OCI-LY1 (cell line): Measurements from ENCODE around the gene TTC1.

Source experiments
- H2AFZ ChIP-seq: fragments of 200-600 bp; sonication (generic), shearing (Covaris generic); 2 replicates; pipeline ENCODE4 v1.6.0; 2014; ENCODE audit warnings: antibody characterized with exemption, mild to moderate bottlenecking, low read length
- H3F3A ChIP-seq: fragments of 200-600 bp; sonication (generic), shearing (Covaris generic); 2 replicates; pipeline ENCODE4 v1.6.0; 2014; ENCODE audit warnings: mild to moderate bottlenecking, antibody characterized with exemption, low read length, moderate library complexity; ENCODE audit not compliant: insufficient read depth
- H3K27ac ChIP-seq: fragments of 200-600 bp; sonication (generic); 2 replicates; pipeline ENCODE4 v1.5.1; 2014; ENCODE audit warnings: low read length, mixed run types, mild to moderate bottlenecking, low read depth; ENCODE audit not compliant: poor library complexity, severe bottlenecking
- H3K27me3 ChIP-seq: fragments of 200-600 bp; sonication (generic); 2 replicates; pipeline ENCODE4 v1.6.0; 2014; ENCODE audit warnings: antibody characterized with exemption, mild to moderate bottlenecking, low read length, moderate library complexity; ENCODE audit not compliant: insufficient read depth
- H3K36me3 ChIP-seq: fragments of 200-600 bp; sonication (generic); 2 replicates; pipeline ENCODE4 v1.6.1; 2014; ENCODE audit warnings: mild to moderate bottlenecking, antibody characterized with exemption, low read length, moderate library complexity, mixed read lengths; ENCODE audit not compliant: insufficient read depth
- H3K4me1 ChIP-seq: fragments of 200-600 bp; sonication (generic); 2 replicates; pipeline ENCODE4 v1.5.1; 2014; ENCODE audit warnings: mild to moderate bottlenecking, low read length, moderate library complexity; ENCODE audit not compliant: insufficient read depth, severe bottlenecking
- H3K4me2 ChIP-seq: fragments of 200-600 bp; sonication (generic), shearing (Covaris generic); 2 replicates; pipeline ENCODE4 v1.6.1; 2014; ENCODE audit warnings: low read length
- H3K4me3 ChIP-seq: fragments of 200-600 bp; sonication (generic); 2 replicates; pipeline ENCODE4 v1.5.1; 2014; ENCODE audit warnings: low read length, low read depth, mild to moderate bottlenecking, mixed read lengths; ENCODE audit not compliant: poor library complexity, severe bottlenecking
- H3K79me2 ChIP-seq: fragments of 200-600 bp; shearing (Covaris generic); 2 replicates; pipeline ENCODE4 v1.6.1; 2016; ENCODE audit warnings: mixed run types, low read length, mixed read lengths; ENCODE audit not compliant: insufficient read depth
- H3K9ac ChIP-seq: fragments of 200-600 bp; sonication (generic), shearing (Covaris generic); 2 replicates; pipeline ENCODE4 v1.6.1; 2014; ENCODE audit warnings: mild to moderate bottlenecking, low read length, mixed read lengths
- H3K9me2 ChIP-seq: fragments of 200-600 bp; sonication (generic), shearing (Covaris generic); 2 replicates; pipeline ENCODE4 v1.6.1; 2014; ENCODE audit warnings: low read depth, mild to moderate bottlenecking, low read length, mixed read lengths
- H3K9me3 ChIP-seq: fragments of 200-600 bp; shearing (Covaris generic); 2 replicates; pipeline ENCODE4 v1.6.1; 2014; ENCODE audit warnings: low read length, mixed read lengths
- H4K20me1 ChIP-seq: fragments of 200-600 bp; sonication (generic), shearing (Covaris generic); 2 replicates; pipeline ENCODE4 v1.6.0; 2016; ENCODE audit warnings: mild to moderate bottlenecking, low read length; ENCODE audit not compliant: insufficient read depth
- CTCF ChIP-seq: fragments of 200-600 bp; sonication (generic), shearing (Covaris generic); IDR thresholded peaks from 2 replicates; pipeline ENCODE4 v1.5.1; 2017; ENCODE audit warnings: mild to moderate bottlenecking, antibody characterized with exemption, low read length, moderate library complexity, mixed read lengths
- EZH2 ChIP-seq: fragments of 200-600 bp; sonication (generic), shearing (Covaris generic); IDR thresholded peaks from 2 replicates; pipeline ENCODE4 v1.8.0; 2017; ENCODE audit warnings: borderline replicate concordance, mixed run types, mild to moderate bottlenecking, antibody characterized with exemption, low read length, moderate library complexity, mixed read lengths

Gene TTC1

GRCh38 chr5:160036243-160036642 is 27.3 kb downstream of the TTC1 start:
- H3K4me1 ChIP-seq: no peaks in the 10 kb centered on the region
- H3K27me3 ChIP-seq: no peaks in the 10 kb centered on the region
- no peaks in the 10 kb centered on the region for H3F3A ChIP-seq
- H3K9me2 ChIP-seq: no peaks in the 10 kb centered on the region
- peaks cover 59% of the 10 kb centered on the region for H3K36me3 ChIP-seq
- H4K20me1 ChIP-seq: no peaks in the 10 kb centered on the region
- H3K27ac ChIP-seq: no peak overlapping the region
- H3K4me3 ChIP-seq: no peak overlapping the region
- no peak overlapping the region for H3K4me2 ChIP-seq
- no peaks in the 10 kb centered on the region for H3K79me2 ChIP-seq
- H3K9ac ChIP-seq: no peak overlapping the region
- TF ChIP-seq CTCF (no peak), EZH2 (no peak)
- H3K9me3 ChIP-seq: no peaks in the 10 kb centered on the region
- H2AFZ ChIP-seq: no peak overlapping the region

DNA sequence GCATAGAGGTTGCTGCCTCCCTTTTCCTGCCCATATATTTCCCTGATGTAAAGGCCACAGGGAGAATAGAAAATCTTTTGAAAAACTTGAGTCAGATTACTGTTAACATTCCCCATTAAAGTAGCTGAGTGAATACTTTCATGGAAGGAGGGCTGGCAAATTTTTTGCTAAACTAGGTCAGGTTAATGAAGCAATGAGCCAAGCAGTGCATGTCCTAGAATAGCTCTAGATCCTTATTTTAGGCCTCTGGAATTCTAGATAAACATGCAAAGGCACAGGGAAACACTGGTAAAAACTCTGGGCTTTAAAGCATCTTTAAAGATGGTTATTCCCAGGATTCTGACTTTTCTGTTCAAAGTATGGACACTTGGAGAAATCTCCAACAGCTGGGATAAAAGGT is 27.9 kb downstream of the TTC1 start:
- no peaks in the 10 kb centered on the region for H3K4me1 ChIP-seq
- no peaks in the 10 kb centered on the region for H3K9me2 ChIP-seq
- no peaks in the 10 kb centered on the region for H3K79me2 ChIP-seq
- H3K27me3 ChIP-seq: no peaks in the 10 kb centered on the region
- no peaks in the 10 kb centered on the region for H3F3A ChIP-seq
- no peak overlapping the region for H3K4me3 ChIP-seq
- H3K9me3 ChIP-seq: no peaks in the 10 kb centered on the region
- no peak overlapping the region for H2AFZ ChIP-seq
- H3K36me3 ChIP-seq: peaks cover 60% of the 10 kb centered on the region
- no peaks in the 10 kb centered on the region for H4K20me1 ChIP-seq
- no peak overlapping the region for H3K4me2 ChIP-seq
- TF ChIP-seq EZH2: no peak
- no peak for TF ChIP-seq CTCF
- H3K27ac ChIP-seq: no peak overlapping the region
- H3K9ac ChIP-seq: no peak overlapping the region

DNA sequence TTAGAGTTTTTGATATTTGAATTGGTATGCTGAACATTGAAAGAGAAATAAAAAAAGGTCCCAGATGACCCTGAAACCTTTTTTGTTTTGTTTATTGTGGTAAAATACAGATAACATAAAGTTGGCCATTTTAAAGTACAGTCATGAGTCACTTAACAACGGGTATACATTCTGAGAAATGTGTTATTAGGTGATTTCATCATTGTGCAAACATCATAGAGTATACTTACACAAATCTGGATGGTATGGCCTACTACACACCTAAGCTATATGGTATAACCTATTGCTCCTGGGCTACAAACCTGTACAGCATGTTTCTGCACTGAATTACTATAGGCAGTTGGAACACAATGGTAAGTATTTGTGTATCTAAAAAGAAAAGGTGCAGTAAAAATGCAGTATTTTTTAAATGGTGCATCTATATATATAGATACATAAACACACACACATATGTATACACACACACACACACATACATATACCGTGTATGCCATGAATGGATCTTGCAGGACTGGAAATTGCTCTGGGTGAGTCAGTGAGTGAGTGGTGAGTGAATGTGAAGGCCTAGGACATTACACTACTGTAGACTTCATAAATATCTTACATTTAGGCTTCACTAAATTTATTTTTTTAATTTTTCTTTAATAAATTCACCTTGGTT is 31.0 kb downstream of the TTC1 start:
- Histone ChIP-seq H3K27me3 (no peaks in the 10 kb centered on the region), H3K9me3 (no peaks in the 10 kb centered on the region), H4K20me1 (no peaks in the 10 kb centered on the region), H3K79me2 (no peaks in the 10 kb centered on the region), H3K4me2 (no peak overlapping the region), H3K4me3 (no peak overlapping the region), H3K9me2 (no peaks in the 10 kb centered on the region), H3K27ac (no peak overlapping the region), H3K9ac (no peak overlapping the region), H3K36me3 (peaks cover 63% of the 10 kb centered on the region), H3K4me1 (no peaks in the 10 kb centered on the region), H2AFZ (no peak overlapping the region), H3F3A (no peaks in the 10 kb centered on the region)
- TF ChIP-seq CTCF: no peak
